Measurements from ENCODE around the gene KIZ.

- no peak for TF ChIP-seq EZH2phosphoT487 (IDR thresholded peaks at IDR 0.05)
- no peak for TF ChIP-seq CTCF (IDR thresholded peaks at IDR 0.05)
Measured at GRCh38 chr20:21177767-21178166, 51.9 kb downstream of the KIZ start.
